SK-N-SH (cell line): ENCODE measurements around the gene LRRC42. TPM values are rescaled to one million over a fixed set of nuclear protein-coding genes. Genes with fewer than 3 reads are reported as not detected.

Source experiments
- CTCF ChIA-PET: fragments of 300-600, 350-600 bp; formaldehyde crosslinking; extraction: SDS; loops from one replicate; lab custom pipeline; 2021; lab: Yijun Ruan, JAX
- POLR2A ChIA-PET: fragments of 350-600 bp; sonication (Branson Sonifier 250); formaldehyde crosslinking; extraction: SDS; loops from one replicate; lab custom pipeline; 2020; ENCODE audit warnings: antibody characterized with exemption, inconsistent platforms; lab: Yijun Ruan, JAX
- DNase-seq: peaks from one replicate; pipeline ENCODE4 v3.0.0; 2012
- H2AFZ ChIP-seq: fragments of 200-600 bp; sonication (generic); 2 replicates; pipeline ENCODE4 v1.8.1; 2016; ENCODE audit warnings: antibody characterized with exemption, mild to moderate bottlenecking, low read depth
- H3F3A ChIP-seq: fragments of 200-600 bp; sonication (generic); replicated peaks from 2 replicates; pipeline ENCODE3; 2016; ENCODE audit warnings: antibody characterized with exemption, mild to moderate bottlenecking; ENCODE audit not compliant: insufficient read depth
- H3K27ac ChIP-seq, 2 experiments: fragments of 200-500 bp in 1 of 2; fragments of 200-600 bp in 1 of 2; sonication (Bioruptor generic) in 1 of 2; sonication (generic), shearing (Covaris generic) in 1 of 2; 2 replicates each; pipeline versions ENCODE4 v1.5.1 to v1.6.1; 2014 to 2016; ENCODE audit warnings: low read depth in 2 of 2, inconsistent platforms in 1 of 2, low read length in 1 of 2, mild to moderate bottlenecking in 1 of 2, mixed read lengths in 1 of 2
- H3K27me3 ChIP-seq: fragments of 200-600 bp; sonication (generic), shearing (Covaris generic); 2 replicates; pipeline ENCODE4 v1.6.1; 2016; ENCODE audit warnings: mixed run types; ENCODE audit not compliant: insufficient read depth
- H3K36me3 ChIP-seq, 2 experiments: fragments of 200-500 bp in 1 of 2; fragments of 200-600 bp in 1 of 2; sonication (Bioruptor generic) in 1 of 2; sonication (generic) in 1 of 2; replicated peaks in 1 of 2; 2 replicates each; pipeline versions ENCODE3 to v1.5.1; 2014 to 2016; ENCODE audit warnings: low read length in 1 of 2, mild to moderate bottlenecking in 1 of 2; ENCODE audit not compliant: insufficient read depth in 2 of 2, control insufficient read depth in 1 of 2
- H3K4me1 ChIP-seq, 2 experiments: fragments of 200-500 bp in 1 of 2; fragments of 200-600 bp in 1 of 2; sonication (Bioruptor generic) in 1 of 2; sonication (generic), shearing (Covaris generic) in 1 of 2; 2 replicates each; pipeline versions ENCODE4 v1.5.1 to v1.6.1; 2014 to 2016; ENCODE audit warnings: low read depth in 1 of 2, low read length in 1 of 2, mixed run types in 1 of 2; ENCODE audit not compliant: insufficient read depth in 2 of 2, control insufficient read depth in 1 of 2
- H3K4me2 ChIP-seq: fragments of 200-600 bp; sonication (generic), shearing (Covaris generic); 2 replicates; pipeline ENCODE4 v1.6.1; 2017; ENCODE audit warnings: mixed run types
- H3K4me3 ChIP-seq, 2 experiments: fragments of 200-500 bp in 1 of 2; fragments of 200-600 bp in 1 of 2; sonication (Bioruptor generic) in 1 of 2; sonication (generic), shearing (Covaris generic) in 1 of 2; 2 replicates each; pipeline versions ENCODE4 v1.5.1 to v1.8.1; 2014 to 2016; ENCODE audit warnings: low read depth in 2 of 2, inconsistent platforms in 1 of 2, low read length in 1 of 2, mild to moderate bottlenecking in 1 of 2, mixed read lengths in 1 of 2, moderate library complexity in 1 of 2
- H3K79me2 ChIP-seq: fragments of 200-600 bp; sonication (generic); 2 replicates; pipeline ENCODE4 v1.8.1; 2017; ENCODE audit warnings: mild to moderate bottlenecking; ENCODE audit not compliant: insufficient read depth
- H3K9ac ChIP-seq: fragments of 200-600 bp; sonication (generic); 2 replicates; pipeline ENCODE4 v1.6.1; 2017; ENCODE audit warnings: mixed run types
- H3K9me2 ChIP-seq: fragments of 200-600 bp; sonication (generic); 2 replicates; pipeline ENCODE4 v1.6.1; 2017; ENCODE audit warnings: mixed run types
- H3K9me3 ChIP-seq: fragments of 200-600 bp; sonication (generic); 2 replicates; pipeline ENCODE4 v1.6.1; 2017; ENCODE audit warnings: mixed run types, mild to moderate bottlenecking, moderate library complexity
- H4K20me1 ChIP-seq: fragments of 200-600 bp; sonication (generic); 2 replicates; pipeline ENCODE4 v1.6.1; 2017; ENCODE audit warnings: mild to moderate bottlenecking, mixed run types; ENCODE audit not compliant: insufficient read depth
- GATA2 ChIP-seq: sonication (generic); formaldehyde crosslinking; IDR thresholded peaks from 2 replicates; pipeline ENCODE4 v1.5.0; 2020; ENCODE audit warnings: mild to moderate bottlenecking, missing genetic modification reagents
- MEF2A ChIP-seq: IDR thresholded peaks from 2 replicates; pipeline ENCODE4 v1.4.0; 2012; ENCODE audit warnings: low read depth, borderline replicate concordance
- RAD21 ChIP-seq: IDR thresholded peaks from 2 replicates; pipeline ENCODE4 v1.6.1; 2012; ENCODE audit warnings: mild to moderate bottlenecking, low read length
- RFX5 ChIP-seq: IDR thresholded peaks from 2 replicates; pipeline ENCODE4 v1.6.1; 2012; ENCODE audit warnings: mild to moderate bottlenecking, improper control_type of control experiment, low read length
- SMC3 ChIP-seq: IDR thresholded peaks from 2 replicates; pipeline ENCODE4 v1.6.1; 2012; ENCODE audit warnings: low read depth, low read length, improper control_type of control experiment
- WGBS: methylation state at CpG from one replicate; pipeline ENCODE4 v1.1.6; 2017; ENCODE audit warnings: low lambda C conversion rate; 5-methylcytosine and 5-hydroxymethylcytosine counted together
- polyA plus RNA-seq, 3 experiments: library from polyadenylated mRNA; depleted of rRNA; stranded (reverse); fragments of >200 nt; gene quantifications; 2 replicates each; pipeline ENCODE4 v1.2.3, GENCODE V29; 2012
- TF ChIP-seq, protein P1 (sequence below): IDR thresholded peaks from 2 replicates; pipeline ENCODE4 v1.4.0; 2012; ENCODE audit warnings: low read depth
- TF ChIP-seq, protein P2 (sequence below): IDR thresholded peaks from 2 replicates; pipeline ENCODE4 v1.6.1; 2012; ENCODE audit warnings: mild to moderate bottlenecking, low read depth, low read length, moderate library complexity

LRRC42 gene
- polyA plus RNA-seq, 1 of the 3 experiments (the other 2 are of a cell fraction), result 35.0 TPM

DNA sequence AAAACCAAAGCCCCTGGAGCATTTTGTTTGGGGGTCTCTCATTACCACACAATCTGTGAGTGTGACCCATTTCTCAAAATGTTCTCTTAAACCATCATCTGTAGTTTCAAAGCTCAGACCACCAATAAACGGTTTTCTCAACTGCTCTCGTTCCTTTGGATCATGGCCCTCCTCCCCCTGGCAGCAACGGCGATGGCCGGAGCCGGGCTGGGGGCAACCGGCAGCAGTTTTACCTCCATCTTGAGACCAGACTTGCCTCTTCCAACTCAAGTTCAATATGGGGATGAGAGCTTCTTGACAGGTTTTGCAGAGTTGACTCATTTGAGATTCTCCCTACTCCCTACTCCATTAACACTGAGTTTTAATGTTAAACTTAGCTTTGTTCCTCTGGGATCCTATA is 29.7 kb downstream of the LRRC42 start:
- H3F3A ChIP-seq, result peaks cover 1% of the 10 kb centered on the region
- no peaks in the 10 kb centered on the region for H3K4me1 ChIP-seq
- no peak overlapping the region for H3K4me3 ChIP-seq
- H3K27me3 ChIP-seq, result no peaks in the 10 kb centered on the region
- H3K36me3 ChIP-seq, result peaks cover under 1 to 14% of the 10 kb centered on the region in 2 experiments
- H3K9me2 ChIP-seq, result no peaks in the 10 kb centered on the region
- WGBS, result 94% methylated on average over 7 of the region's 7 CpGs
- H3K9ac ChIP-seq, result no peak overlapping the region
- no peaks in the 10 kb centered on the region for H4K20me1 ChIP-seq
- no peak overlapping the region for H2AFZ ChIP-seq
- CTCF ChIA-PET, result interaction anchor here (1.4 to 9.7 kb wide), 2 partner anchors 16 to 27 kb away, joined by 3 to 47 read pairs; no protein-coding TSS in a partner anchor
- no peak for DNase-seq
- POLR2A ChIA-PET, result no interaction called here
- no peak overlapping the region for H3K27ac ChIP-seq
- no peaks in the 10 kb centered on the region for H3K79me2 ChIP-seq
- H3K9me3 ChIP-seq, result no peaks in the 10 kb centered on the region
- TF ChIP-seq SMC3 (no peak), RAD21 (no peak), GATA2 (CRISPR knock-in tag) (no peak)
- TF ChIP-seq, protein P1, sequence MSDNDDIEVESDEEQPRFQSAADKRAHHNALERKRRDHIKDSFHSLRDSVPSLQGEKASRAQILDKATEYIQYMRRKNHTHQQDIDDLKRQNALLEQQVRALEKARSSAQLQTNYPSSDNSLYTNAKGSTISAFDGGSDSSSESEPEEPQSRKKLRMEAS, result no peak
- TF ChIP-seq, protein P2, sequence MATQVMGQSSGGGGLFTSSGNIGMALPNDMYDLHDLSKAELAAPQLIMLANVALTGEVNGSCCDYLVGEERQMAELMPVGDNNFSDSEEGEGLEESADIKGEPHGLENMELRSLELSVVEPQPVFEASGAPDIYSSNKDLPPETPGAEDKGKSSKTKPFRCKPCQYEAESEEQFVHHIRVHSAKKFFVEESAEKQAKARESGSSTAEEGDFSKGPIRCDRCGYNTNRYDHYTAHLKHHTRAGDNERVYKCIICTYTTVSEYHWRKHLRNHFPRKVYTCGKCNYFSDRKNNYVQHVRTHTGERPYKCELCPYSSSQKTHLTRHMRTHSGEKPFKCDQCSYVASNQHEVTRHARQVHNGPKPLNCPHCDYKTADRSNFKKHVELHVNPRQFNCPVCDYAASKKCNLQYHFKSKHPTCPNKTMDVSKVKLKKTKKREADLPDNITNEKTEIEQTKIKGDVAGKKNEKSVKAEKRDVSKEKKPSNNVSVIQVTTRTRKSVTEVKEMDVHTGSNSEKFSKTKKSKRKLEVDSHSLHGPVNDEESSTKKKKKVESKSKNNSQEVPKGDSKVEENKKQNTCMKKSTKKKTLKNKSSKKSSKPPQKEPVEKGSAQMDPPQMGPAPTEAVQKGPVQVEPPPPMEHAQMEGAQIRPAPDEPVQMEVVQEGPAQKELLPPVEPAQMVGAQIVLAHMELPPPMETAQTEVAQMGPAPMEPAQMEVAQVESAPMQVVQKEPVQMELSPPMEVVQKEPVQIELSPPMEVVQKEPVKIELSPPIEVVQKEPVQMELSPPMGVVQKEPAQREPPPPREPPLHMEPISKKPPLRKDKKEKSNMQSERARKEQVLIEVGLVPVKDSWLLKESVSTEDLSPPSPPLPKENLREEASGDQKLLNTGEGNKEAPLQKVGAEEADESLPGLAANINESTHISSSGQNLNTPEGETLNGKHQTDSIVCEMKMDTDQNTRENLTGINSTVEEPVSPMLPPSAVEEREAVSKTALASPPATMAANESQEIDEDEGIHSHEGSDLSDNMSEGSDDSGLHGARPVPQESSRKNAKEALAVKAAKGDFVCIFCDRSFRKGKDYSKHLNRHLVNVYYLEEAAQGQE, result no peak
- H3K4me2 ChIP-seq, result no peak overlapping the region

DNA sequence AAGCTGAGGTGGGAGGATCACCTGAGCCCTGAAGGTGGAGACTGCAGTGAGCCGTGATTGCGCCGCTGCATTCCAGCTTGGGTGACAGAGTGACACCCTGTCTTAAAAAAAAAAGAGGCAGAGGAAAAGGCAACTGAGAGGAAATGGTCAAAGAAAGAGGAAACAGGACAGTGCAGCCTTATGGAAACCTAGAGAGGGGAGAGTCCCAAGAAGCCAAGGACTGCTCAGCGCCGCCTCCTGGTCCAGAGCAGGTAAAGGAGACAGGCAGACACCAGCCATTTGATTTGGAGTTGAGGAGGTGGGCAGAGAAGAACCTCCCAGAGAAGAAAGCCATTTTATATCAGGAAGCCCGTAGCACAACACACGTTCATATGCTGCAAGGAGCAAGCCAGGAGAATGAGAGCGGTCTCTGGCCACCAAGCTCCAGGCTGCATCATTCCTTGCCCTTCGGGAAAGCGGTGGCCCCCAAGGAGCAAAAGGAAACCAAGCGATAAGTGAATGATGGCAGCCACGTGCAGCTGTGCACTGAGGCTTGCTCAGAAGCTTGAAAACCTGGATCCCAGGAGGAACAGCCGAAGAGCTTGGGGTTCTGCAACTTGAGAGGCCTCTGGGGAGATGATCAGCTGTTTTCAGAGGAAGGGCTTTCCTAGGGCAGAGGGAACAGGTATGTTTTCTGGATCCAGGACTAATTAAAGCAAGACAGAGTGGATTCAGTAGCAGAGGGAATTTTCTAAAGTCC is 33.7 kb downstream of the LRRC42 start:
- Histone ChIP-seq H3K27me3 (no peaks in the 10 kb centered on the region), H3K9ac (no peak overlapping the region), H3K9me2 (no peaks in the 10 kb centered on the region), H3F3A (no peaks in the 10 kb centered on the region), H3K4me3 (no peak overlapping the region), H3K9me3 (no peaks in the 10 kb centered on the region), H4K20me1 (no peaks in the 10 kb centered on the region), H3K4me1 (no peaks in the 10 kb centered on the region), H2AFZ (no peak overlapping the region), H3K79me2 (no peaks in the 10 kb centered on the region), H3K27ac (no peak overlapping the region), H3K4me2 (no peak overlapping the region), H3K36me3 (no peaks in the 10 kb centered on the region)
- WGBS, result 90% methylated on average over 13 of the region's 13 CpGs
- no peak for DNase-seq
- CTCF ChIA-PET, result interaction anchor here (1.2 to 2.2 kb wide), 2 partner anchors 14 to 20 kb away, joined by 4 to 6 read pairs; no protein-coding TSS in a partner anchor
- TF ChIP-seq RFX5 (no peak), MEF2A (no peak)
- POLR2A ChIA-PET, result no interaction called here
